ENCODE results near the gene CHST13.
A peak's percentile ranks its signal among the peaks of the same experiment; 100 is the strongest.

The CHST13 gene

GRCh38 chr3:126523745-126524428 lies at the start of gene CHST13:
Gene CHST13 (plus strand): TSS chr3:126524155. CDS start chr3:126524333, 178 bp downstream.
- no peak for DNase-seq

GRCh38 chr3:126474498-126475412 lies 49.2 kb upstream of the CHST13 start:
- DNase-seq = no peak

GRCh38 chr3:126475413-126476114 lies 48.4 kb upstream of the CHST13 start, which contains the start of gene ZXDC:
Gene ZXDC (minus strand): TSS chr3:126475891. CDS start chr3:126475865, 26 bp downstream.
- peak; percentile 88 for DNase-seq

- peak; percentile 72 for DNase-seq
These were observed 47.5 kb upstream of the CHST13 start for GRCh38 chr3:126476166-126477060.

- DNase-seq = no peak
These were observed 46.9 kb upstream of the CHST13 start for GRCh38 chr3:126477061-126477380.

GRCh38 chr3:126478581-126479310 lies 45.2 kb upstream of the CHST13 start:
- no peak for DNase-seq

GRCh38 chr3:126479642-126480041 lies 44.3 kb upstream of the CHST13 start:
- no peak for DNase-seq

GRCh38 chr3:126480206-126480605 lies 43.7 kb upstream of the CHST13 start:
- DNase-seq = no peak

GRCh38 chr3:126480861-126481260 lies 43.1 kb upstream of the CHST13 start:
- DNase-seq = no peak

GRCh38 chr3:126481808-126482502 lies 42.0 kb upstream of the CHST13 start:
- DNase-seq = no peak

GRCh38 chr3:126482503-126483255 lies 41.3 kb upstream of the CHST13 start:
- no peak for DNase-seq

- DNase-seq = no peak
These were observed 40.6 kb upstream of the CHST13 start for GRCh38 chr3:126483321-126483761.

- DNase-seq = no peak
These were observed 39.8 kb upstream of the CHST13 start for GRCh38 chr3:126484148-126484547.

GRCh38 chr3:126484662-126485061 lies 39.3 kb upstream of the CHST13 start:
- DNase-seq = no peak

GRCh38 chr3:126485176-126485897 lies 38.6 kb upstream of the CHST13 start:
- no peak for DNase-seq

GRCh38 chr3:126485956-126486355 lies 38.0 kb upstream of the CHST13 start:
- no peak for DNase-seq

GRCh38 chr3:126486360-126486847 lies 37.6 kb upstream of the CHST13 start:
- no peak for DNase-seq

- DNase-seq = no peak
These were observed 36.7 kb upstream of the CHST13 start for GRCh38 chr3:126487151-126487771.

- no peak for DNase-seq
These were observed 35.8 kb upstream of the CHST13 start for GRCh38 chr3:126488185-126488584.

Data from NCI-H2107 (cell line).